Endothelial cell of umbilical vein (primary cell): ENCODE results near the gene CATSPERD. TPM values are rescaled to one million over a fixed set of nuclear protein-coding genes. Genes with fewer than 3 reads are reported as not detected.

Source experiments
- BruUV-seq: library from RNA; stranded (reverse); fragments of 400-500 nt; replicated peaks from 2 replicates; lab custom pipeline; 2021; lab: Mats Ljungman, UMichigan
- CTCF ChIA-PET: fragments of 300-600, 350-600 bp; sonication (Branson Sonifier 250); formaldehyde crosslinking; loops from one replicate; lab custom pipeline; 2021; ENCODE audit warnings: antibody characterized with exemption, inconsistent platforms; lab: Charles Lee
- POLR2A ChIA-PET: fragments of 300-600, 350-600 bp; sonication (Branson Sonifier 250); formaldehyde crosslinking; loops from one replicate; lab custom pipeline; 2021; ENCODE audit warnings: antibody characterized with exemption, inconsistent platforms; lab: Charles Lee
- DNase-seq: peaks from one replicate; pipeline ENCODE4 v3.0.0-alpha.2; 2011; ENCODE audit warnings: low read depth, low spot score
- FAIRE-seq: peaks from 2 replicates; lab custom pipeline; 2011; peaks lifted over from hg19 to GRCh38; lab: Jason Lieb, UNC
- H2AFZ ChIP-seq: 2 replicates; pipeline ENCODE4 v1.6.0; 2012; ENCODE audit warnings: low read depth, low read length, control low read depth, inconsistent platforms
- H3K27ac ChIP-seq: 2 replicates; pipeline ENCODE4 v1.5.1; 2011; ENCODE audit warnings: low read depth, mild to moderate bottlenecking, control low read depth, low read length, moderate library complexity; ENCODE audit not compliant: insufficient read depth
- H3K27me3 ChIP-seq, 2 experiments: 2 replicates each; pipeline versions ENCODE4 v1.6.0 to v1.6.1; 2011; ENCODE audit warnings: low read length in 2 of 2, mixed read lengths in 1 of 2; ENCODE audit not compliant: control insufficient read depth in 2 of 2, insufficient read depth in 2 of 2
- H3K36me3 ChIP-seq, 2 experiments: 2 replicates in 1 of 2; 3 replicates in 1 of 2; pipeline ENCODE4 v1.5.1; 2011; ENCODE audit warnings: low read length in 2 of 2, mild to moderate bottlenecking in 1 of 2, moderate library complexity in 1 of 2; ENCODE audit not compliant: control insufficient read depth in 2 of 2, insufficient read depth in 2 of 2; ENCODE audit errors: extremely low read depth in 1 of 2
- H3K4me1 ChIP-seq: 3 replicates; pipeline ENCODE4 v1.5.1; 2011; ENCODE audit warnings: mild to moderate bottlenecking, low read length; ENCODE audit not compliant: control insufficient read depth, insufficient read depth; ENCODE audit errors: extremely low read depth
- H3K4me2 ChIP-seq: 2 replicates; pipeline ENCODE4 v1.6.1; 2011; ENCODE audit warnings: low read length, control low read depth, mixed read lengths; ENCODE audit not compliant: insufficient read depth
- H3K4me3 ChIP-seq, 3 experiments: fragments of 200-600 bp in 1 of 3; sonication (generic), shearing (Covaris generic) in 1 of 3; replicated peaks in 1 of 3; 2 replicates each; pipeline ENCODE4 v1.5.1; 2011 to 2016; ENCODE audit warnings: control low read depth in 3 of 3, low read length in 3 of 3, mild to moderate bottlenecking in 2 of 3, inconsistent platforms in 1 of 3, low read depth in 1 of 3, moderate library complexity in 1 of 3; ENCODE audit not compliant: insufficient read depth in 1 of 3
- H3K79me2 ChIP-seq: 2 replicates; pipeline ENCODE4 v1.6.0; 2012; ENCODE audit warnings: low read length, inconsistent platforms; ENCODE audit not compliant: control insufficient read depth, insufficient read depth
- H3K9ac ChIP-seq: replicated peaks from 2 replicates; pipeline ENCODE3; 2011; ENCODE audit warnings: low read length, control low read depth; ENCODE audit not compliant: insufficient read depth; ENCODE audit errors: extremely low read depth
- H3K9me1 ChIP-seq: replicated peaks from 3 replicates; pipeline ENCODE4 v1.6.0; 2011; ENCODE audit warnings: mild to moderate bottlenecking, low read length; ENCODE audit not compliant: control insufficient read depth, insufficient read depth; ENCODE audit errors: extremely low read depth
- H3K9me3 ChIP-seq: replicated peaks from 2 replicates; pipeline ENCODE4 v1.5.1; 2012; ENCODE audit warnings: low read length, inconsistent platforms; ENCODE audit not compliant: control insufficient read depth, insufficient read depth
- H4K20me1 ChIP-seq: replicated peaks from 2 replicates; pipeline ENCODE3; 2011; ENCODE audit warnings: mild to moderate bottlenecking, low read length; ENCODE audit not compliant: control insufficient read depth, insufficient read depth; ENCODE audit errors: extremely low read depth
- EZH2 ChIP-seq: IDR thresholded peaks from 2 replicates; pipeline ENCODE4 v1.6.1; 2012; ENCODE audit warnings: borderline replicate concordance, low read depth, mild to moderate bottlenecking, moderate library complexity, low read length, inconsistent platforms; ENCODE audit not compliant: severe bottlenecking
- FOS ChIP-seq: IDR thresholded peaks from 2 replicates; pipeline ENCODE4 v1.6.1; 2011; ENCODE audit warnings: mild to moderate bottlenecking, low read length, moderate library complexity, borderline replicate concordance; ENCODE audit not compliant: insufficient read depth
- GATA2 ChIP-seq: IDR thresholded peaks from 2 replicates; pipeline ENCODE4 v1.7.0; 2011; ENCODE audit warnings: low read depth, mild to moderate bottlenecking, moderate library complexity, mixed read lengths, low read length; ENCODE audit not compliant: insufficient read length, insufficient read depth
- JUN ChIP-seq: IDR thresholded peaks from 2 replicates; pipeline ENCODE4 v1.6.1; 2011; ENCODE audit warnings: borderline replicate concordance, low read depth; ENCODE audit not compliant: insufficient read length, insufficient read depth
- MYC ChIP-seq: IDR thresholded peaks from one replicate; pipeline ENCODE4 v1.6.1; 2011; ENCODE audit warnings: mild to moderate bottlenecking, low read depth, low read length
- POLR2AphosphoS5 ChIP-seq: IDR thresholded peaks from 2 replicates; pipeline ENCODE4 v1.6.1; 2012; ENCODE audit warnings: low read depth, mild to moderate bottlenecking, control low read depth, low read length, moderate library complexity; ENCODE audit not compliant: insufficient read depth
- dilution Hi-C: fragments of 300-500 bp; cut with MboI; formaldehyde crosslinking; loops from one replicate; pipeline ENCODE4 v1.15.0; 2019; ENCODE audit warnings: low sequenced_read_pairs; ENCODE audit not compliant: extremely low pct_ligation_motif_present
- intact Hi-C: fragments of 100-400 bp; cut with micrococcal nuclease; formaldehyde crosslinking; loops from one replicate; pipeline ENCODE4 v1.10.0; 2022
- polyA plus RNA-seq, 4 experiments: library from polyadenylated mRNA; depleted of rRNA in 3 of 4; stranded (reverse) in 3 of 4; unstranded in 1 of 4; fragments of >200 nt; gene quantifications; 2 replicates each; pipeline versions ENCODE4 v1.2.1 to v1.2.3, GENCODE V29; 2011 to 2012; ENCODE audit warnings: missing spikeins in 1 of 4
- total RNA-seq: library from RNA; stranded (reverse); gene quantifications from 2 replicates; pipeline ENCODE4 v1.2.3, GENCODE V29; 2021
- TF ChIP-seq, protein P1 (sequence below), 2 donors: IDR thresholded peaks; 1 replicate in 1 of 2; 2 replicates in 1 of 2; pipeline ENCODE4 v1.5.1; 2011; ENCODE audit warnings: low read length in 2 of 2, mild to moderate bottlenecking in 2 of 2, moderate library complexity in 2 of 2, control low read depth in 1 of 2, inconsistent platforms in 1 of 2, low read depth in 1 of 2; ENCODE audit not compliant: insufficient read depth in 1 of 2; ENCODE audit errors: extremely low read depth in 1 of 2
- TF ChIP-seq, protein P2 (sequence below): IDR thresholded peaks from 2 replicates; pipeline ENCODE4 v1.6.1; 2011; ENCODE audit not compliant: insufficient read depth, insufficient read length

Gene CATSPERD
- total and polyA plus RNA-seq, 2 donors (not counting 3 experiments of a cell fraction or from before 2014, with no cell fraction given): not detected

DNA sequence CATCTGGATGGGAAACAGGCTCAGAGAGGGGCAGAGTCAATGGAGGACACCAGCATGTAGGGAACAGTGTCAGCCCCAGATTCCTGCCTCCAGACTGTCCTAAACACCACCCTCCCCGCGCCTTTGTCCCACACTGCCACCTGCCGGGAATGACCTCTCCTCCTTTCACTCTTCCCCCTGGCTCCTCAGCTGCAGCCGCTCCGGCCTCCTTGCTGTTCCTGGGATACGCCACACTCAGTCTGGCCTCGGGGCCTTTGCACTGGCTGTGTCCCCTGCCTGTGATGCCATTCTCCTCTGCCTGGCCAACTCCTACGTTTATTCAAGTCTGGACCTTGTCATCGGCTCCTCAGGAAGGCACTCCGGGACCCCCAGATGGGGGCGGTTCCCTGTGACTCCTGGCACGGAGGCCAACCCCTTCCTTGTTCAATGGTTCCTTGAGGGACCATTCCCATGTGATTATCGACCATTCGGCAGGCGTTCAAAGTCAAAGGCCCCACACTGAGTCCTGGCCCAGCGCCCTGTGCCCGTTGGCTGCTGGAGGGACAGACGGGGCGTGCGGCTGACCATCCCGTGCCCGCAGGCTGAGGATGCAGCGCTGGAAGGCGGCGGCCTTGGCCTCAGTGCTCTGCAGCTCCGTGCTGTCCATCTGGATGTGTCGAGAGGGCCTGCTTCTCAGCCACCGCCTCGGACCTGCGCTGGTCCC is 103.3 kb downstream of the CATSPERD start:
- no peak for TF ChIP-seq FOS
- TF ChIP-seq, protein P1, sequence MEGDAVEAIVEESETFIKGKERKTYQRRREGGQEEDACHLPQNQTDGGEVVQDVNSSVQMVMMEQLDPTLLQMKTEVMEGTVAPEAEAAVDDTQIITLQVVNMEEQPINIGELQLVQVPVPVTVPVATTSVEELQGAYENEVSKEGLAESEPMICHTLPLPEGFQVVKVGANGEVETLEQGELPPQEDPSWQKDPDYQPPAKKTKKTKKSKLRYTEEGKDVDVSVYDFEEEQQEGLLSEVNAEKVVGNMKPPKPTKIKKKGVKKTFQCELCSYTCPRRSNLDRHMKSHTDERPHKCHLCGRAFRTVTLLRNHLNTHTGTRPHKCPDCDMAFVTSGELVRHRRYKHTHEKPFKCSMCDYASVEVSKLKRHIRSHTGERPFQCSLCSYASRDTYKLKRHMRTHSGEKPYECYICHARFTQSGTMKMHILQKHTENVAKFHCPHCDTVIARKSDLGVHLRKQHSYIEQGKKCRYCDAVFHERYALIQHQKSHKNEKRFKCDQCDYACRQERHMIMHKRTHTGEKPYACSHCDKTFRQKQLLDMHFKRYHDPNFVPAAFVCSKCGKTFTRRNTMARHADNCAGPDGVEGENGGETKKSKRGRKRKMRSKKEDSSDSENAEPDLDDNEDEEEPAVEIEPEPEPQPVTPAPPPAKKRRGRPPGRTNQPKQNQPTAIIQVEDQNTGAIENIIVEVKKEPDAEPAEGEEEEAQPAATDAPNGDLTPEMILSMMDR (IDR thresholded peaks at IDR 0.05; ENCODE audit: extremely low read depth in 1 of 2, insufficient read depth in 1 of 2, low read depth in 1 of 2, low read length in 2 of 2): peak in 1 of 2 donors; percentile 11
- H3K9me3 ChIP-seq: no peaks in the 10 kb centered on the region
- peaks cover 5% of the 10 kb centered on the region for H3K4me1 ChIP-seq
- no peak overlapping the region for H2AFZ ChIP-seq
- FAIRE-seq: no peak
- no peak overlapping the region for H3K9ac ChIP-seq
- H3K36me3 ChIP-seq: no peaks in the 10 kb centered on the region
- intact Hi-C loops (loop anchor here (2.0 kb wide), 1 partner anchor 19 kb away; the partner anchor contains the start of gene NRTN), dilution Hi-C loops (no loop called here)
- H3K27ac ChIP-seq: no peak overlapping the region
- H4K20me1 ChIP-seq: no peaks in the 10 kb centered on the region
- H3K9me1 ChIP-seq: no peaks in the 10 kb centered on the region
- ChIA-PET POLR2A (no interaction called here), CTCF (interaction anchor here (4.6 kb wide), 1 partner anchor 20 kb away, joined by 24 read pairs; the partner anchor contains the start of gene NRTN)
- no peaks in the 10 kb centered on the region for H3K27me3 ChIP-seq
- DNase-seq: no peak
- BruUV-seq: no TSS peak
- H3K4me2 ChIP-seq: no peak overlapping the region
- no peaks in the 10 kb centered on the region for H3K79me2 ChIP-seq
- no peak overlapping the region for H3K4me3 ChIP-seq

DNA sequence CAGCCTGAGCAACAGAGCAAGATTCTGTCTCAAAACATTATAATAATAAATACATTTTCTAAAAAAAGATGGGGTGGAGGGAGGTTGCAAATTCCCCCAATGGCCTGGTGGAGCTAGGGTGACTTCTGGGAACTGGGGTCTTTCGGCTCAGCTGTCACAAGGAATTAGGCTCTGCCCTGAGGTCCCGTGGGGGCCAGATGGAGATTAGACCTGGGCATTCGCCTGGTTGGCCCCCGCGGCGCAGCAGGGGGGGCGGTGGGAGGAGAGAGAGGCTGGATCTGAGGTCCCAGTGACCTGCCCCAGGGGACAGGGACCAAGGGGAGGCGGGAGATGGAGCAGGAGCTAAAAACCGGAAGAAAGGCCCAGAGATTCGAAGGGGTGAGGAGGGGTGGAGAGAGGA is 104.3 kb downstream of the CATSPERD start:
- Histone ChIP-seq H3K9me3 (no peaks in the 10 kb centered on the region), H3K4me2 (no peak overlapping the region), H3K27me3 (peaks cover 0 to 3% of the 10 kb centered on the region in 2 experiments), H3K36me3 (no peaks in the 10 kb centered on the region), H2AFZ (no peak overlapping the region), H3K79me2 (no peaks in the 10 kb centered on the region), H3K27ac (no peak overlapping the region), H3K4me1 (peaks cover 7% of the 10 kb centered on the region), H3K9ac (no peak overlapping the region), H3K4me3 (no peak overlapping the region), H4K20me1 (no peaks in the 10 kb centered on the region), H3K9me1 (no peaks in the 10 kb centered on the region)
- POLR2A ChIA-PET: no interaction called here
- no TSS peak for BruUV-seq
- DNase-seq: no peak
- dilution Hi-C loops (no loop called here), intact Hi-C loops (no loop called here)
- FAIRE-seq: no peak
- CTCF ChIA-PET: interaction anchor here (0.7 to 4.6 kb wide), 2 partner anchors 9 to 21 kb away, joined by 3 to 24 read pairs; partner anchors contain the start of gene NRTN
- TF ChIP-seq EZH2 (no peak), POLR2AphosphoS5 (no peak), FOS (no peak), GATA2 (no peak), MYC (no peak), JUN (no peak)
- TF ChIP-seq, protein P2, sequence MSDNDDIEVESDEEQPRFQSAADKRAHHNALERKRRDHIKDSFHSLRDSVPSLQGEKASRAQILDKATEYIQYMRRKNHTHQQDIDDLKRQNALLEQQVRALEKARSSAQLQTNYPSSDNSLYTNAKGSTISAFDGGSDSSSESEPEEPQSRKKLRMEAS: no peak
- TF ChIP-seq, protein P1 (IDR thresholded peaks at IDR 0.05; ENCODE audit: extremely low read depth in 1 of 2, insufficient read depth in 1 of 2, low read depth in 1 of 2, low read length in 2 of 2): no peak
